Ramos (cell line): ENCODE data around the gene DCLK2.

Source experiments
- in situ Hi-C: fragments of 300-500 bp; cut with MboI; formaldehyde crosslinking; loops from one replicate; pipeline ENCODE4 v1.14.3; 2022; ENCODE audit warnings: low sequenced_read_pairs; ENCODE audit not compliant: unreplicated experiment

DCLK2 gene

DNA sequence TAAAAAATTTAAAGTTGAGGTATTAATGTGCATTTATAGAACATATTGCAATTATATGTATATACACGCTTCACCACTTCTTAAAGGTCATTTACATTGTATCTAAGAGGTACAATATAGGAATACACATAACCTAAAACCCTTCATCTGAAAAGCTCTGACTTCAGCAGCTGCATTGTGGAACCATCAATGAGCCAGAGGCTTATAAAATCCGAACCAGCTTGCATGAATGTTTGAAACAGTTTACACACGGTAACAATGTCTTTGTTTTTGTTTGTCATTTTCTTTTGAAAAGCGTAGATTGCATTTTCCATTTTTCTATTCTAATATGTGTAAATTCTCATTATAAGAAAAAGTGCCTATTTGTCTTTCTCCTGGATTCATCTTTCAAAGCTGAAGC, 221.6 kb downstream of the DCLK2 start:
- in situ Hi-C loops: loop anchor here (10.0 kb wide), 1 partner anchor 565 kb away; no protein-coding TSS in a partner anchor

DNA sequence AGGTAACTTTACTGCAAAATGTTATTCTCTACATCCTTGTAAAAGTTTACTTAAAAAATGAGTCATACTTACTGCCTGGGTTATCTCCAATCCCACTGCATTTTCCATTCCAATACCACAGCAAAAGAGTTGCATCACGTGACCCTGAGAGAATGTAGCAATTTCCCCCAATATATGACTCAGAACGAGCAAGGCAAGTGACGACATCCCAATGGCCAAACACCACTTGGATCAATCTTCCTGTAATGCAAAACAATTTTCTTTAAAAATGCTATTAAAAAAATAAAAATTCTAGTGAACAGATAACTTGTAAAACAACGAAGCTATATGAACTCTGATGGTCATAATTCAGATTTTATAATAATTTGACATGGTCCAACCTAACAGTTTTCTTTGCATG, 224.3 kb downstream of the DCLK2 start:
- in situ Hi-C loops: no loop called here

DNA sequence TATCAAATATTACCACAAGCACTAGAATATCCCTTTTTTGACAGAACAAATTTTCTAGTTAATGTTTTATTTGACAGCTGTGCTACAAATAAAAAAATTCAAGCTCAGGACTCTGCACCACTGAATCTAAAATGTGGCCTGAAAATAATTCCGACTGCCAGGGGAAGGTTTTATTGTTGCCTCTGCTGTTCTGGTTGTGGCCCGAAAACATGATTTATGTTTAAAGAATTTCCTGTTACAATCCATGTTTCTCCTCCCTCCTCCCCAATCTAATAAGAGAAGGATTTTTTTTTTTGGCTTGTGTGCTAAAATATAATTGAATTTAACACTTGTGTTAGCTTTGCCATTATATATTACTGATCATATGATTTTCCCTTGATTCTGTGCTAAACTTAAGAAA, 227.8 kb downstream of the DCLK2 start:
- in situ Hi-C loops: no loop called here

DNA sequence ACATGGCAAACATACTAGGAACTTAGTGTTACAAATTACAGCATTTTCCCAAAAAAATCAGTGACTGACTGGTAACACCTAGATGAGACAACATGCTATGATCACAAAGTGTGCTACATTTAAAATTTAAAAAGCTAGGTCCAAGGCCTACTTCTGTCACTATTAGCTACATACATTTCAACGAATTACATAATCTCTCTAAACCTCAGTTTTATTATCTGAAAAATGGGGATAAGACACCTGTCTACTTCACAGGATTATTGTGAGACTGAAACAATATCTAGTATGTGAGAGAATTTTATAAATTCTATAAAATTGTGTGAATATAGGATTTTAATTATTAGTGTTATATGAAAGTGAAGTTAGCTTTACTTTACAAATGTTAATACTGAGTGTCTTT, 228.5 kb downstream of the DCLK2 start:
- in situ Hi-C loops: no loop called here
